A673 (cell line): ENCODE measurements around the gene TMEM184B.

Experiments used
- EZH2 ChIP-seq: fragments of 200-600 bp; sonication (generic); IDR thresholded peaks from 2 replicates; pipeline ENCODE4 v1.6.1; 2017; ENCODE audit warnings: borderline replicate concordance, low read depth, mild to moderate bottlenecking, mixed read lengths, antibody characterized with exemption, low read length; ENCODE audit not compliant: poor library complexity, severe bottlenecking
- TF ChIP-seq, protein P1 (sequence below): fragments of 300-800, 200-600 bp; sonication (generic); conservative IDR thresholded peaks from 2 replicates; pipeline ENCODE4 v1.5.1; 2017; ENCODE audit warnings: low read depth, mild to moderate bottlenecking, antibody characterized with exemption, low read length, moderate library complexity, mixed read lengths

DNA sequence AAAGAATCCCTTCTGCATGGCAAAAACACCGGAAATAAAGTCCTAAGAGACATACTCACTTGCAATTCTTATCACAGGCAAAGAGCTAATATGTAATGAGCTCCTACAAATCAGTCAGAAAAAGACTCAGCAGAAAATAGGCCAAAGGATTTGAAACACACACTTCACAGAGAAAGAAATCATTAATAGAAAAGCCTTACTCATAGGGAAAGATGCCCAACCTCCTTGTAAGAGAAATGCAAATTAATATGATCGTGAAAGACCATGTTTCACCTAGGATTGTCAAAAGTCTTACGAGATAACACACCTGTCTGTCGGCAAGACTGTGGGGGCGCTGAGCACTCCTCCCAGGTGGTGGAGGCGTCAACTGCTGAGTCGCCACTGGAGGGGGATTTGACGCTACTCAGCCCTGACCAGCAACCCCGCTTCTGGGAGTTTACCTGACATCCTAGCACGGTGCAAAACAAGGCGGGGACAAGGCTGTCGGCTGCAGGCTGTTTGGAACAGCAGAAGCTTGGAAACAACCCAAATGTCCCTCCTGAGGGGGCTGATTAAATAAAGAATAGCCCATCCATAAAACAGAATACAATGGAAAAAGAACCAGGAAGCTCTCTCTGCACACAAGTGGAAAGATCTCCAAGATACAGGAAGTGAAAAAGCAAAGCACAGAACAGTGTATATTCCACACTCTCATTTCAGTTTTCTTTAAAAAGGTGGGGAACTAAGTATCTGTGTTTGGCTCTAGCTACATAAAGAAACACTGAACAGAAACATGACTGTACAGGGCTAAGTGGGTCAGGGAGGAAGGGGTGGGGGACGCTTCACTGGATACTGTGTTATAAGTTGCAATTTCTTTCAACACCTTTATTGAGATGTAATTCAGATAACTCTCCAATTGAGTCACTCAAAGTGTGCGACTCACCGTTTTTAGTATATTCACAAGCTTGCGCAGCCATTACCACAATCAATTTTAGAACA is 33.0 kb upstream of the TMEM184B start:
- TF ChIP-seq, protein P1, sequence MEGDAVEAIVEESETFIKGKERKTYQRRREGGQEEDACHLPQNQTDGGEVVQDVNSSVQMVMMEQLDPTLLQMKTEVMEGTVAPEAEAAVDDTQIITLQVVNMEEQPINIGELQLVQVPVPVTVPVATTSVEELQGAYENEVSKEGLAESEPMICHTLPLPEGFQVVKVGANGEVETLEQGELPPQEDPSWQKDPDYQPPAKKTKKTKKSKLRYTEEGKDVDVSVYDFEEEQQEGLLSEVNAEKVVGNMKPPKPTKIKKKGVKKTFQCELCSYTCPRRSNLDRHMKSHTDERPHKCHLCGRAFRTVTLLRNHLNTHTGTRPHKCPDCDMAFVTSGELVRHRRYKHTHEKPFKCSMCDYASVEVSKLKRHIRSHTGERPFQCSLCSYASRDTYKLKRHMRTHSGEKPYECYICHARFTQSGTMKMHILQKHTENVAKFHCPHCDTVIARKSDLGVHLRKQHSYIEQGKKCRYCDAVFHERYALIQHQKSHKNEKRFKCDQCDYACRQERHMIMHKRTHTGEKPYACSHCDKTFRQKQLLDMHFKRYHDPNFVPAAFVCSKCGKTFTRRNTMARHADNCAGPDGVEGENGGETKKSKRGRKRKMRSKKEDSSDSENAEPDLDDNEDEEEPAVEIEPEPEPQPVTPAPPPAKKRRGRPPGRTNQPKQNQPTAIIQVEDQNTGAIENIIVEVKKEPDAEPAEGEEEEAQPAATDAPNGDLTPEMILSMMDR = no peak
- TF ChIP-seq EZH2 = no peak
